HepG2 (cell line): Measurements from ENCODE around the gene NPAS2. TPM values are rescaled to one million over a fixed set of nuclear protein-coding genes. Genes with fewer than 3 reads are reported as not detected.

Source experiments
- CENPX ChIP-seq: sonication (generic); formaldehyde crosslinking; IDR thresholded peaks from 2 replicates; pipeline ENCODE4 v1.9.0; 2021; ENCODE audit warnings: mild to moderate bottlenecking, missing genetic modification reagents, moderate library complexity
- DR1 ChIP-seq: sonication (generic); formaldehyde crosslinking; IDR thresholded peaks from 2 replicates; pipeline ENCODE4 v1.8.0; 2021; ENCODE audit warnings: mild to moderate bottlenecking, missing genetic modification reagents, inconsistent platforms
- HNRNPUL1 ChIP-seq: fragments of 200-400 bp; formaldehyde crosslinking; IDR thresholded peaks from 2 replicates; pipeline ENCODE4 v1.6.1; 2017; ENCODE audit warnings: low read depth, mild to moderate bottlenecking, low read length, moderate library complexity
- JUND ChIP-seq: sonication (generic); formaldehyde crosslinking; IDR thresholded peaks from 2 replicates; pipeline ENCODE4 v1.8.0; 2022; ENCODE audit warnings: mild to moderate bottlenecking, missing genetic modification reagents
- MATR3 ChIP-seq: sonication (generic); formaldehyde crosslinking; IDR thresholded peaks from 2 replicates; pipeline ENCODE4 v1.4.0; 2020; ENCODE audit warnings: missing genetic modification reagents
- MAZ ChIP-seq, 2 experiments: sonication (generic) in 1 of 2; formaldehyde crosslinking in 1 of 2; IDR thresholded peaks; 2 replicates each; pipeline versions ENCODE4 v1.5.0 to v1.6.1; 2012 to 2020; ENCODE audit warnings: low read depth in 2 of 2, mild to moderate bottlenecking in 2 of 2, borderline replicate concordance in 1 of 2, improper control_type of control experiment in 1 of 2, low read length in 1 of 2, missing genetic modification reagents in 1 of 2, moderate library complexity in 1 of 2
- NR2F6 ChIP-seq, 2 experiments: IDR thresholded peaks; 2 replicates each; pipeline ENCODE4 v1.6.1; 2016; ENCODE audit warnings: antibody characterized with exemption in 1 of 2, mild to moderate bottlenecking in 1 of 2
- PHF8 ChIP-seq: sonication (generic); formaldehyde crosslinking; IDR thresholded peaks from 2 replicates; pipeline ENCODE4 v1.5.0; 2020; ENCODE audit warnings: missing genetic modification reagents
- RARG ChIP-seq: sonication (generic); formaldehyde crosslinking; IDR thresholded peaks from 2 replicates; pipeline ENCODE4 v1.4.0; 2020; ENCODE audit warnings: low read depth, mild to moderate bottlenecking, missing genetic modification reagents
- REPIN1 ChIP-seq: sonication (generic); formaldehyde crosslinking; IDR thresholded peaks from 2 replicates; pipeline ENCODE4 v1.8.0; 2022; ENCODE audit warnings: missing genetic modification reagents, low read depth, mild to moderate bottlenecking, borderline replicate concordance
- ZNF10 ChIP-seq: sonication (generic); formaldehyde crosslinking; IDR thresholded peaks from 2 replicates; pipeline ENCODE4 v1.4.0; 2020; ENCODE audit warnings: mild to moderate bottlenecking, low read depth, missing genetic modification reagents, borderline replicate concordance
- ZNF296 ChIP-seq: sonication (generic); formaldehyde crosslinking; conservative IDR thresholded peaks from 2 replicates; pipeline ENCODE4 v1.5.0; 2020; ENCODE audit warnings: mild to moderate bottlenecking, missing genetic modification reagents
- ZNF761 ChIP-seq: sonication (generic); formaldehyde crosslinking; conservative IDR thresholded peaks from 2 replicates; pipeline ENCODE4 v1.4.0; 2020; ENCODE audit warnings: mild to moderate bottlenecking, missing genetic modification reagents
- polyA plus RNA-seq, 8 experiments: library from polyadenylated mRNA; depleted of rRNA in 3 of 8; stranded (reverse) in 7 of 8; unstranded in 1 of 8; fragments of >200 nt; fragmentation: Illumina TruSeq in 4 of 8; extraction: Trizol in 4 of 8; gene quantifications; 2 replicates each; pipeline versions ENCODE4 v1.2.1 to v1.2.3, GENCODE V29; 2011 to 2016; ENCODE audit warnings: low read depth in 4 of 8, missing spikeins in 1 of 8, mixed read lengths in 1 of 8; ENCODE audit not compliant: insufficient read depth in 1 of 8
- total RNA-seq, 5 experiments: library from RNA; depleted of rRNA; stranded (reverse); fragments of >200 nt; fragmentation: Illumina TruSeq; extraction: Trizol; gene quantifications; 2 replicates each; pipeline ENCODE4 v1.2.3, GENCODE V29; 2016; ENCODE audit warnings: low read depth in 1 of 5
- TF ChIP-seq, protein P1 (sequence below): sonication (generic); formaldehyde crosslinking; IDR thresholded peaks from 2 replicates; pipeline ENCODE4 v1.8.0; 2022; ENCODE audit warnings: mild to moderate bottlenecking, missing genetic modification reagents, moderate library complexity
- TF ChIP-seq, protein P2 (sequence below): sonication (generic); formaldehyde crosslinking; IDR thresholded peaks from 2 replicates; pipeline ENCODE4 v1.9.0; 2021; ENCODE audit warnings: missing genetic modification reagents, mild to moderate bottlenecking, borderline replicate concordance
- TF ChIP-seq, protein P3 (sequence below): sonication (generic); formaldehyde crosslinking; IDR thresholded peaks from 2 replicates; pipeline ENCODE4 v1.5.1; 2020; ENCODE audit warnings: missing genetic modification reagents, mild to moderate bottlenecking, borderline replicate concordance
- TF ChIP-seq, protein P4 (sequence below): sonication (generic); formaldehyde crosslinking; IDR thresholded peaks from 2 replicates; pipeline ENCODE4 v1.5.0; 2020; ENCODE audit warnings: missing genetic modification reagents
- TF ChIP-seq, protein P5 (sequence below): sonication (generic); formaldehyde crosslinking; IDR thresholded peaks from 2 replicates; pipeline ENCODE4 v1.4.0; 2020; ENCODE audit warnings: missing genetic modification reagents
- TF ChIP-seq, protein P6 (sequence below): sonication (generic); formaldehyde crosslinking; IDR thresholded peaks from 2 replicates; pipeline ENCODE4 v1.5.0; 2020; ENCODE audit warnings: missing genetic modification reagents, mild to moderate bottlenecking, borderline replicate concordance

NPAS2 gene
- total and polyA plus RNA-seq, 2 of the 13 experiments (the other 11 are each of a cell fraction or from before 2014, with no cell fraction given), result 14.8 to 37.5 TPM

DNA sequence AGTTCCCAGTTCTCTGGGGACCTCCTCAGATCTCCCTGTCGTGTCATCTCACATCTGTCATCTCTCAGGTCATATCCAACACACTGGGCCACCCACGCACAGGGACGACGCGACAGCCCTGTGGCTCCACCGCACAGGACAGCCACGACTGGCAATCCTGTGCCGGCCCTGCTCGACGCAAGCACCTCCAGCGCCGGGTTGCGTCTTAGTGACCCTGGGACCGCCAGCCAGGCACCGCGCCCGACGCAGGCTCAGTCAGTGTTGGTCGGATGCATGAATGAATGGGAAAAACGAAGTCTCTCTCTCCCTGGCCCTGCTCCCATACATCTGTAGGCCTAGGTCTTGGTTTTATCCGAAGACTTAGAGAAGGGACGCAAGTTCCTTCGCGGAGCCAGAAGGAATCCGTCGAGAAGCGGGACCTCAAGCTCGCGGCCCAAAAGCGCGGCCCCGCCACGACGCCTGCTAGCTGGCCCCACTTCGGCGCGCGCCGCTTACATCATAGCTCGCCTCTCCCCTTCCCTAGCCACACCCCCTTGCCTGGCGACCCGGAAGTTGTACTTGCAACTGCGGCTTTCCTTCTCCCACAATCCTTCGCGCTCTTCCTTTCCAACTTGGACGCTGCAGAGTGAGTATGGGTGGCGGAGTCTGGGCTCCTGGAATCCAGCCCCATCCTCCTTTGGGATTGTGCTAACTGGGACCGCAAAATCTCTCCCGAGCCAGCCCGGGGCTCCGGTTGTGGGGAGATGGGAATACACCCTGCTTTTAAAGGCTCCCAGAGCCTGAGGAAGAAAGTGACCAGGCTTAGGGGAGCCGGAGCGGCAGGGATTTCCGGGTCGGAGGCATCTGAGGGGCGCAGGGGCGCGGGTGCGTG is 182.0 kb downstream of the NPAS2 start, which contains the start of gene RPL31 (continued):
- TF ChIP-seq, protein P1, sequence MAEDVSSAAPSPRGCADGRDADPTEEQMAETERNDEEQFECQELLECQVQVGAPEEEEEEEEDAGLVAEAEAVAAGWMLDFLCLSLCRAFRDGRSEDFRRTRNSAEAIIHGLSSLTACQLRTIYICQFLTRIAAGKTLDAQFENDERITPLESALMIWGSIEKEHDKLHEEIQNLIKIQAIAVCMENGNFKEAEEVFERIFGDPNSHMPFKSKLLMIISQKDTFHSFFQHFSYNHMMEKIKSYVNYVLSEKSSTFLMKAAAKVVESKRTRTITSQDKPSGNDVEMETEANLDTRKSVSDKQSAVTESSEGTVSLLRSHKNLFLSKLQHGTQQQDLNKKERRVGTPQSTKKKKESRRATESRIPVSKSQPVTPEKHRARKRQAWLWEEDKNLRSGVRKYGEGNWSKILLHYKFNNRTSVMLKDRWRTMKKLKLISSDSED (CRISPR knock-in tag), result peak; percentile 67; the same call in 1 of the 2 replicates
- no peak for TF ChIP-seq RARG (CRISPR knock-in tag)
- TF ChIP-seq MAZ (IDR thresholded peaks at IDR 0.05; ENCODE audit: borderline replicate concordance, low read depth, low read length), result peak; percentile 80; the same call in 1 of the 2 replicates
- peak; percentile 95 for TF ChIP-seq MAZ (CRISPR knock-in tag; IDR thresholded peaks at IDR 0.05; ENCODE audit: low read depth)
- TF ChIP-seq ZNF10, result 0 out of 2 replicates have a peak, but pooled peaks have one; percentile 80
- no peak for TF ChIP-seq ZNF296
- peak; percentile 81 for TF ChIP-seq JUND (CRISPR knock-in tag)
- TF ChIP-seq DR1 (CRISPR knock-in tag), result peak; percentile 99
- TF ChIP-seq, protein P2, sequence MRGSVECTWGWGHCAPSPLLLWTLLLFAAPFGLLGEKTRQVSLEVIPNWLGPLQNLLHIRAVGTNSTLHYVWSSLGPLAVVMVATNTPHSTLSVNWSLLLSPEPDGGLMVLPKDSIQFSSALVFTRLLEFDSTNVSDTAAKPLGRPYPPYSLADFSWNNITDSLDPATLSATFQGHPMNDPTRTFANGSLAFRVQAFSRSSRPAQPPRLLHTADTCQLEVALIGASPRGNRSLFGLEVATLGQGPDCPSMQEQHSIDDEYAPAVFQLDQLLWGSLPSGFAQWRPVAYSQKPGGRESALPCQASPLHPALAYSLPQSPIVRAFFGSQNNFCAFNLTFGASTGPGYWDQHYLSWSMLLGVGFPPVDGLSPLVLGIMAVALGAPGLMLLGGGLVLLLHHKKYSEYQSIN (CRISPR knock-in tag), result no peak
- TF ChIP-seq, protein P3, sequence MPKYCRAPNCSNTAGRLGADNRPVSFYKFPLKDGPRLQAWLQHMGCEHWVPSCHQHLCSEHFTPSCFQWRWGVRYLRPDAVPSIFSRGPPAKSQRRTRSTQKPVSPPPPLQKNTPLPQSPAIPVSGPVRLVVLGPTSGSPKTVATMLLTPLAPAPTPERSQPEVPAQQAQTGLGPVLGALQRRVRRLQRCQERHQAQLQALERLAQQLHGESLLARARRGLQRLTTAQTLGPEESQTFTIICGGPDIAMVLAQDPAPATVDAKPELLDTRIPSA (CRISPR knock-in tag), result peak; percentile 99
- TF ChIP-seq HNRNPUL1, result no peak
- TF ChIP-seq MATR3 (CRISPR knock-in tag), result no peak; the same call in 1 of the 2 replicates
- TF ChIP-seq ZNF761 (CRISPR knock-in tag), result peak; percentile 99
- no peak for TF ChIP-seq NR2F6 (IDR thresholded peaks at IDR 0.05)
- TF ChIP-seq NR2F6 (CRISPR knock-in tag; IDR thresholded peaks at IDR 0.05), result peak; percentile 61
- TF ChIP-seq CENPX, result no peak
- TF ChIP-seq PHF8 (CRISPR knock-in tag), result peak; percentile 97
- TF ChIP-seq, protein P4, sequence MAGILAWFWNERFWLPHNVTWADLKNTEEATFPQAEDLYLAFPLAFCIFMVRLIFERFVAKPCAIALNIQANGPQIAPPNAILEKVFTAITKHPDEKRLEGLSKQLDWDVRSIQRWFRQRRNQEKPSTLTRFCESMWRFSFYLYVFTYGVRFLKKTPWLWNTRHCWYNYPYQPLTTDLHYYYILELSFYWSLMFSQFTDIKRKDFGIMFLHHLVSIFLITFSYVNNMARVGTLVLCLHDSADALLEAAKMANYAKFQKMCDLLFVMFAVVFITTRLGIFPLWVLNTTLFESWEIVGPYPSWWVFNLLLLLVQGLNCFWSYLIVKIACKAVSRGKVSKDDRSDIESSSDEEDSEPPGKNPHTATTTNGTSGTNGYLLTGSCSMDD (CRISPR knock-in tag), result no peak; the same call in 1 of the 2 replicates
- TF ChIP-seq, protein P5, sequence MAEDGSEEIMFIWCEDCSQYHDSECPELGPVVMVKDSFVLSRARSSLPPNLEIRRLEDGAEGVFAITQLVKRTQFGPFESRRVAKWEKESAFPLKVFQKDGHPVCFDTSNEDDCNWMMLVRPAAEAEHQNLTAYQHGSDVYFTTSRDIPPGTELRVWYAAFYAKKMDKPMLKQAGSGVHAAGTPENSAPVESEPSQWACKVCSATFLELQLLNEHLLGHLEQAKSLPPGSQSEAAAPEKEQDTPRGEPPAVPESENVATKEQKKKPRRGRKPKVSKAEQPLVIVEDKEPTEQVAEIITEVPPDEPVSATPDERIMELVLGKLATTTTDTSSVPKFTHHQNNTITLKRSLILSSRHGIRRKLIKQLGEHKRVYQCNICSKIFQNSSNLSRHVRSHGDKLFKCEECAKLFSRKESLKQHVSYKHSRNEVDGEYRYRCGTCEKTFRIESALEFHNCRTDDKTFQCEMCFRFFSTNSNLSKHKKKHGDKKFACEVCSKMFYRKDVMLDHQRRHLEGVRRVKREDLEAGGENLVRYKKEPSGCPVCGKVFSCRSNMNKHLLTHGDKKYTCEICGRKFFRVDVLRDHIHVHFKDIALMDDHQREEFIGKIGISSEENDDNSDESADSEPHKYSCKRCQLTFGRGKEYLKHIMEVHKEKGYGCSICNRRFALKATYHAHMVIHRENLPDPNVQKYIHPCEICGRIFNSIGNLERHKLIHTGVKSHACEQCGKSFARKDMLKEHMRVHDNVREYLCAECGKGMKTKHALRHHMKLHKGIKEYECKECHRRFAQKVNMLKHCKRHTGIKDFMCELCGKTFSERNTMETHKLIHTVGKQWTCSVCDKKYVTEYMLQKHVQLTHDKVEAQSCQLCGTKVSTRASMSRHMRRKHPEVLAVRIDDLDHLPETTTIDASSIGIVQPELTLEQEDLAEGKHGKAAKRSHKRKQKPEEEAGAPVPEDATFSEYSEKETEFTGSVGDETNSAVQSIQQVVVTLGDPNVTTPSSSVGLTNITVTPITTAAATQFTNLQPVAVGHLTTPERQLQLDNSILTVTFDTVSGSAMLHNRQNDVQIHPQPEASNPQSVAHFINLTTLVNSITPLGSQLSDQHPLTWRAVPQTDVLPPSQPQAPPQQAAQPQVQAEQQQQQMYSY (CRISPR knock-in tag), result peak; percentile 70; the same call in 1 of the 2 replicates
- TF ChIP-seq, protein P6, sequence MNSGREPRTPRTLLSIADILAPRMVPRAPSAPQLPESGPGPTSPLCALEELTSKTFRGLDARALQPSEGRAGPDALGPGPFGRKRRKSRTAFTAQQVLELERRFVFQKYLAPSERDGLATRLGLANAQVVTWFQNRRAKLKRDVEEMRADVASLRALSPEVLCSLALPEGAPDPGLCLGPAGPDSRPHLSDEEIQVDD, result peak; percentile 99
- peak; percentile 100 for TF ChIP-seq REPIN1
